GM23248 (cell line): Measurements from ENCODE around the gene PTGER1. TPM values are rescaled to one million over a fixed set of nuclear protein-coding genes. Genes with fewer than 3 reads are reported as not detected.
"Not testable (repeated sequence)": the region's sequence is repeated elsewhere in the genome, so short reads cannot be mapped to it uniquely, and the experiment has no call there.

Experiments used
- DNase-seq: peaks from one replicate; pipeline ENCODE4 v3.0.0-alpha.2; 2015
- H2AFZ ChIP-seq: fragments of 200-600 bp; sonication (generic); 2 replicates; pipeline ENCODE4 v1.6.1; 2016; ENCODE audit warnings: antibody characterized with exemption
- H3F3A ChIP-seq: fragments of 200-600 bp; sonication (generic); 2 replicates; pipeline ENCODE4 v1.6.1; 2016; ENCODE audit warnings: mild to moderate bottlenecking, antibody characterized with exemption, mixed run types; ENCODE audit not compliant: insufficient read depth
- H3K27ac ChIP-seq: fragments of 200-600 bp; sonication (generic); 2 replicates; pipeline ENCODE4 v1.5.1; 2016; ENCODE audit warnings: mild to moderate bottlenecking
- H3K27me3 ChIP-seq: fragments of 200-600 bp; sonication (generic); replicated peaks from 2 replicates; pipeline ENCODE4 v1.6.1; 2016; ENCODE audit warnings: mild to moderate bottlenecking; ENCODE audit not compliant: insufficient read depth
- H3K36me3 ChIP-seq: fragments of 200-600 bp; sonication (generic); 2 replicates; pipeline ENCODE4 v1.6.1; 2016; ENCODE audit warnings: low read depth, mild to moderate bottlenecking
- H3K4me1 ChIP-seq: fragments of 200-600 bp; sonication (generic); 2 replicates; pipeline ENCODE4 v1.6.1; 2016; ENCODE audit warnings: mild to moderate bottlenecking; ENCODE audit not compliant: insufficient read depth
- H3K4me2 ChIP-seq: fragments of 200-600 bp; sonication (generic); one replicate; pipeline ENCODE4 v1.6.1; 2016; ENCODE audit warnings: mild to moderate bottlenecking; ENCODE audit not compliant: unreplicated experiment
- H3K4me3 ChIP-seq: fragments of 200-600 bp; sonication (generic); 2 replicates; pipeline ENCODE4 v1.5.1; 2016; ENCODE audit warnings: mild to moderate bottlenecking
- H3K79me2 ChIP-seq: fragments of 200-600 bp; sonication (generic); 2 replicates; pipeline ENCODE4 v1.6.1; 2016; ENCODE audit warnings: mild to moderate bottlenecking; ENCODE audit not compliant: insufficient read depth
- H3K9ac ChIP-seq: fragments of 200-600 bp; sonication (generic); 2 replicates; pipeline ENCODE4 v1.6.1; 2016; ENCODE audit warnings: mild to moderate bottlenecking
- H3K9me2 ChIP-seq: fragments of 200-600 bp; sonication (generic); 2 replicates; pipeline ENCODE4 v1.6.1; 2016; ENCODE audit warnings: mixed run types, mild to moderate bottlenecking, moderate library complexity; ENCODE audit not compliant: insufficient read depth
- H3K9me3 ChIP-seq: fragments of 200-600 bp; sonication (generic); one replicate; pipeline ENCODE4 v1.6.1; 2017; ENCODE audit warnings: low read depth
- H4K20me1 ChIP-seq: fragments of 200-600 bp; sonication (generic); 2 replicates; pipeline ENCODE4 v1.6.0; 2016; ENCODE audit not compliant: insufficient read depth
- EZH2 ChIP-seq: fragments of 200-600 bp; sonication (generic); IDR thresholded peaks from 2 replicates; pipeline ENCODE4 v1.6.1; 2018; ENCODE audit warnings: antibody characterized with exemption, mild to moderate bottlenecking; ENCODE audit not compliant: insufficient read depth, poor library complexity, severe bottlenecking
- EZH2phosphoT487 ChIP-seq: fragments of 200-600 bp; sonication (generic); IDR thresholded peaks from 2 replicates; pipeline ENCODE4 v1.6.1; 2018; ENCODE audit warnings: antibody characterized with exemption, moderate library complexity, mild to moderate bottlenecking, low read depth; ENCODE audit not compliant: insufficient read depth
- WGBS, 2 experiments: methylation state at CpG; one replicate each; pipeline ENCODE4 v1.1.6; 2015 to 2017; ENCODE audit warnings: low lambda C conversion rate in 2 of 2, low coverage in 1 of 2; ENCODE audit errors: missing lambda C conversion rate in 2 of 2; 5-methylcytosine and 5-hydroxymethylcytosine counted together
- in situ Hi-C: fragments of 300-500 bp; cut with MboI; formaldehyde crosslinking; loops from 2 replicates; pipeline ENCODE4 v1.15.0; 2020
- polyA plus RNA-seq: library from polyadenylated mRNA; unstranded; fragments of >200 nt; fragmentation: Nextera tagmentation; extraction: Ambion mirVana; gene quantifications from 2 replicates; pipeline ENCODE4 v1.2.1, GENCODE V29; 2016
- total RNA-seq: library from RNA; depleted of rRNA; stranded (reverse); fragments of >200 nt; shearing (Covaris generic); gene quantifications from 2 replicates; pipeline ENCODE4 v1.2.3, GENCODE V29; 2014

The PTGER1 gene
- total and polyA plus RNA-seq, 2 experiments from 2014 or later = 0.22 to 0.80 TPM

DNA sequence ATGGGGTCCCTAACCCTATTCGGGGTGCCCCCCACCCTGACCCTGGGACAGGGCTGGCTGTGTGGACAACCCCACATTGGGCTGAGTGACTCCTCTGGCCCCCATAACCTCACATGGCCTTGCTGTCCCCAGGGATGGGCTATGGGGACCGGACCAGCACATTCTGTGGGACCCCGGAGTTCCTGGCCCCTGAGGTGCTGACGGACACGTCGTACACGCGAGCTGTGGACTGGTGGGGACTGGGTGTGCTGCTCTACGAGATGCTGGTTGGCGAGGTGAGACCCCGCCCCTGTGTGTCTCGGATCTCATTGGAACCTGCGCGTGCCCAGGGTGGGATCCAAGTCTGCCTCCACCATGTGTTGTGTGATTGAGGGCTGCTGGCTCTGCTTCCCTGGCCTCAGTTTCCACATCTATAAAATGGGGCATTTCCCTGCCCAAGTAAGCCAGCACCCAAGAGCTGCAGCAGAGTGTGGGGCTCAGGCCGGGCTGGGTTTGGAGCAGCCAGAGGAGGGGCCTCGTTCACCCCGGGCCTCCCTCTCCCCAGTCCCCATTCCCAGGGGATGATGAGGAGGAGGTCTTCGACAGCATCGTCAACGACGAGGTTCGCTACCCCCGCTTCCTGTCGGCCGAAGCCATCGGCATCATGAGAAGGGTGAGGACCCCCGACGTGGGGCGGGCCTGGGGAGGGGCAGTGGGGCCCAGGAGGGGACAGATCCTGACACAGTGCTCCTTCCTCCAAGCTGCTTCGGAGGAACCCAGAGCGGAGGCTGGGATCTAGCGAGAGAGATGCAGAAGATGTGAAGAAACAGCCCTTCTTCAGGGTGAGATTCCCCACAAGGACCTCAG lies 4.9 kb downstream of the PTGER1 start:
- no peak overlapping the region for H3K4me3 ChIP-seq
- H3K79me2 ChIP-seq = no peaks in the 10 kb centered on the region
- H3K4me2 ChIP-seq = no peak overlapping the region
- H3K4me1 ChIP-seq = peaks cover under 1% of the 10 kb centered on the region
- H3K9me3 ChIP-seq = no peaks in the 10 kb centered on the region
- TF ChIP-seq EZH2 = no peak
- no peak for TF ChIP-seq EZH2phosphoT487
- H4K20me1 ChIP-seq = no peaks in the 10 kb centered on the region
- H3K27me3 ChIP-seq = no peaks in the 10 kb centered on the region
- in situ Hi-C loops = no loop called here
- H3K9ac ChIP-seq = no peak overlapping the region
- DNase-seq = no peak
- no peaks in the 10 kb centered on the region for H3K9me2 ChIP-seq
- H3K27ac ChIP-seq = no peak overlapping the region
- H3F3A ChIP-seq = no peaks in the 10 kb centered on the region
- no peak overlapping the region for H2AFZ ChIP-seq
- 83 to 93% methylated on average over 25 to 32 of the region's 32 CpGs for WGBS, 2 experiments
- 0 out of 2 replicates have a peak, but pooled peaks cover 6% of the 10 kb centered on the region for H3K36me3 ChIP-seq

- no peaks in the 10 kb centered on the region for H4K20me1 ChIP-seq
- H2AFZ ChIP-seq = no peak overlapping the region
- in situ Hi-C loops = no loop called here
- no peaks in the 10 kb centered on the region for H3K9me2 ChIP-seq
- peaks cover 10% of the 10 kb centered on the region for H3K36me3 ChIP-seq
- H3K4me3 ChIP-seq = no peak overlapping the region
- DNase-seq = no peak
- WGBS, 2 experiments = 84% methylated on average over 9 of the region's 9 CpGs
- no peaks in the 10 kb centered on the region for H3F3A ChIP-seq
- H3K4me2 ChIP-seq = no peak overlapping the region
- TF ChIP-seq EZH2phosphoT487 = no peak
- no peak for TF ChIP-seq EZH2
- H3K27me3 ChIP-seq = no peaks in the 10 kb centered on the region
- no peak overlapping the region for H3K27ac ChIP-seq
- no peaks in the 10 kb centered on the region for H3K79me2 ChIP-seq
- no peaks in the 10 kb centered on the region for H3K9me3 ChIP-seq
- no peaks in the 10 kb centered on the region for H3K4me1 ChIP-seq
- H3K9ac ChIP-seq = no peak overlapping the region
These were observed 7.3 kb downstream of the PTGER1 start for GRCh38 chr19:14467816-14468215.

DNA sequence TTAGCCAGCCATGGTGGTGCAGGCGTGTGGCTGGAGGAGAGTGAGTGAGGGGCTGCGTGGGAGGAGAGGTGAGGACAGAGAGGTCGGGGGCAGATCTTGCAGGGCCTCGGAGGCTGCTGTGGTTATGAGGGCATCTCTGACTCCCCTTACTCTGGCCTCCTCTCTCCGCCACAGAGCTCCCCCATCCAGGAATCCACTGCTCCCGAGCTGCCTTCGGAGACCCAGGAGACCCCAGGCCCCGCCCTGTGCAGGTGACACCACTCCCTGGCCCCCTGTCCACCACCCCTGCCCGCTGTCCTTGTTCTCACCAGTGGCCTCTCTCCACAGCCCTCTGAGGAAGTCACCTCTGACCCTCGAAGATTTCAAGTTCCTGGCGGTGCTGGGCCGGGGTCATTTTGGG lies 7.8 kb downstream of the PTGER1 start:
- H3K27me3 ChIP-seq = no peaks in the 10 kb centered on the region

GRCh38 chr19:14463747-14464146 lies 11.4 kb downstream of the PTGER1 start:
- H3K36me3 ChIP-seq = peaks cover 13% of the 10 kb centered on the region
- in situ Hi-C loops = no loop called here

More for the DNA sequence above, 7.8 kb downstream of the PTGER1 start:
- 81 to 87% methylated on average over 12 of the region's 12 CpGs for WGBS, 2 experiments
- Histone ChIP-seq H3K4me1 (no peaks in the 10 kb centered on the region), H4K20me1 (no peaks in the 10 kb centered on the region), H3F3A (no peaks in the 10 kb centered on the region), H3K9me3 (no peaks in the 10 kb centered on the region), H3K9ac (no peak overlapping the region), H3K4me3 (no peak overlapping the region), H3K27ac (no peak overlapping the region), H2AFZ (no peak overlapping the region), H3K9me2 (no peaks in the 10 kb centered on the region), H3K4me2 (no peak overlapping the region), H3K36me3 (peaks cover 10% of the 10 kb centered on the region), H3K79me2 (no peaks in the 10 kb centered on the region)
- in situ Hi-C loops = no loop called here
- TF ChIP-seq EZH2phosphoT487 (no peak), EZH2 (no peak)
- DNase-seq = no peak

DNA sequence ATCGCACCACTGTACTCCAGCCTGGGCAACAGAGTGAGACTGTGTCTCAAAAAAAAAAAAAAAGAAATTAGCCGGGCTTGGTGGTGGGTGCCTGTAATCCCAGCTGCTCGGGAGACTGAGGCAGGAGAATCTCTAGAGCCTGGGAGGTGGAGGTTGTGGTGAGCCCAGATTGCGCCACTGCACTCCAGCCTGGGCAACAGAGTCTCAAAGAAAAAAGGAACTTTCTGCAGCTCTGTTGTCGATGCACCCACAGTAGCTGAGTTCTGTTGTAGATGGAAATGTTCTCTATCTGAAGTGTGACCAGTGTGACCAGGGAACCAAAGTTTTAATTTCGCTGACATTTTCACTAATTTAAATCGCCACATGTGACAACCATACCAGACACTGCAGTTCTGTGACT lies 12.8 kb downstream of the PTGER1 start:
- H3K9ac ChIP-seq, H3K27ac ChIP-seq, H3K4me3 ChIP-seq, H3F3A ChIP-seq, H3K4me2 ChIP-seq, in situ Hi-C loops, DNase-seq, H3K9me2 ChIP-seq, H3K27me3 ChIP-seq, H3K79me2 ChIP-seq, H3K9me3 ChIP-seq, H3K4me1 ChIP-seq, H4K20me1 ChIP-seq, H2AFZ ChIP-seq: not testable (repeated sequence)
- 98% methylated on average over 7 of the region's 7 CpGs for WGBS, 2 experiments
- H3K36me3 ChIP-seq = peaks cover 19% of the 10 kb centered on the region

More at GRCh38 chr19:14463747-14464146, 11.4 kb downstream of the PTGER1 start:
- H3K27ac ChIP-seq = no peak overlapping the region
- no peak overlapping the region for H3K4me2 ChIP-seq
- H3K9ac ChIP-seq = no peak overlapping the region
- H3K4me3 ChIP-seq = no peak overlapping the region
- no peaks in the 10 kb centered on the region for H3K9me3 ChIP-seq
- 94 to 98% methylated on average over 19 to 21 of the region's 21 CpGs for WGBS, 2 experiments
- H3F3A ChIP-seq = no peaks in the 10 kb centered on the region
- H4K20me1 ChIP-seq = no peaks in the 10 kb centered on the region
- no peaks in the 10 kb centered on the region for H3K27me3 ChIP-seq
- no peaks in the 10 kb centered on the region for H3K9me2 ChIP-seq
- no peak for TF ChIP-seq EZH2phosphoT487
- no peak for TF ChIP-seq EZH2
- no peaks in the 10 kb centered on the region for H3K4me1 ChIP-seq
- DNase-seq = no peak
- no peaks in the 10 kb centered on the region for H3K79me2 ChIP-seq
- H2AFZ ChIP-seq = no peak overlapping the region
